OCI-M2 (cell line): Measurements from ENCODE around the gene LINGO4.

Experiments used
- DNase-seq: peaks from one replicate; lab custom pipeline; 2025; ENCODE audit not compliant: unreplicated experiment; lab: John Stamatoyannopoulos, UW

Gene LINGO4, protein sequence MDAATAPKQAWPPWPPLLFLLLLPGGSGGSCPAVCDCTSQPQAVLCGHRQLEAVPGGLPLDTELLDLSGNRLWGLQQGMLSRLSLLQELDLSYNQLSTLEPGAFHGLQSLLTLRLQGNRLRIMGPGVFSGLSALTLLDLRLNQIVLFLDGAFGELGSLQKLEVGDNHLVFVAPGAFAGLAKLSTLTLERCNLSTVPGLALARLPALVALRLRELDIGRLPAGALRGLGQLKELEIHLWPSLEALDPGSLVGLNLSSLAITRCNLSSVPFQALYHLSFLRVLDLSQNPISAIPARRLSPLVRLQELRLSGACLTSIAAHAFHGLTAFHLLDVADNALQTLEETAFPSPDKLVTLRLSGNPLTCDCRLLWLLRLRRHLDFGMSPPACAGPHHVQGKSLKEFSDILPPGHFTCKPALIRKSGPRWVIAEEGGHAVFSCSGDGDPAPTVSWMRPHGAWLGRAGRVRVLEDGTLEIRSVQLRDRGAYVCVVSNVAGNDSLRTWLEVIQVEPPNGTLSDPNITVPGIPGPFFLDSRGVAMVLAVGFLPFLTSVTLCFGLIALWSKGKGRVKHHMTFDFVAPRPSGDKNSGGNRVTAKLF

GRCh38 chr1:151805066-151805820 lies at the start of gene LINGO4:
TSS of gene LINGO4 (minus strand) at chr1:151805419. CDS start at chr1:151802704, 2,715 bp downstream.
- no peak for DNase-seq

- no peak for DNase-seq
Observed at GRCh38 chr1:151854658-151855057, 49.4 kb upstream of the LINGO4 start.

GRCh38 chr1:151853411-151853943 lies 48.3 kb upstream of the LINGO4 start, which contains the start of gene THEM5:
TSS of gene THEM5 (minus strand) at chr1:151853712. CDS start at chr1:151853565, 147 bp downstream.
- DNase-seq, result no peak

DNA sequence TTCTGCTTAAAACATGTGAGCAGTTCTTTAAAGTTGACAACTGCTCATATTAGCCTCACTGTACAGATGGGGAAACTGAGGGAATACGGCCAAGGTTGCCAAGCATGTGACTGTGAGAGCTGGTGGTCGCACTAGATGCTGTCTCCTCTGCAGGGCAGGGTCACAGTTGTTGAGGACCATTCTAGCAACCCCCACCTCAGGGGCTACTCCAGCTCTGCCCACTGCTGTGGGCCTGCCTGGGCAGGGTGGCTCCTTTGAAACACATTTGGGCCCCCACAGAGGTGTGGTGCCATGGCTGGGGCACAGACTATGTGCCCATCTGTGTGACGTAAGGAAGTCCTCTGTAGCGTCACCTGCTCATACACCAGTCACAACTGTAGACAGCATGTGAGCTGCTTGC lies 47.5 kb upstream of the LINGO4 start:
- no peak for DNase-seq

DNA sequence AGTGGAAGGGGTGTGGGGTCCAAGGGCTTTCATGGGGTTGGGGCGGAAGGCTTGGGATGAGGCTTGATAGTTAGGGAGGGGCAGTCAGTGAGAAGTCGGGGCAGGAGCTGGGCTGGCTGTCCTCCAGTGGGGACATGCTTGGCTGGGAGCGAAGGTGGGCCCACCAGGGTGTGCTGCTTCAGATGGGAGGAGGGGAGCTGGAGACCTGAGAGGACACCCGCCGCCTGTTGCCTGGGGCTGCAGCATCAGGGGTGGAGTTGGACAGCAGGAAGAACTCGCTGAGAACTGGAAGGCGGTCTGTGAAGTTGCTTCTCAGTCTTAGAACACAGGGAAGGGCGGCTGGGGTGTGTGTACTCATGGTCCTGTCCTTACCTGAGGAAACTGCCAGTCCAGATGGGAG lies 46.7 kb upstream of the LINGO4 start:
- DNase-seq, result no peak

- DNase-seq, result no peak
Observed at GRCh38 chr1:151849871-151850270, 44.7 kb upstream of the LINGO4 start.

DNA sequence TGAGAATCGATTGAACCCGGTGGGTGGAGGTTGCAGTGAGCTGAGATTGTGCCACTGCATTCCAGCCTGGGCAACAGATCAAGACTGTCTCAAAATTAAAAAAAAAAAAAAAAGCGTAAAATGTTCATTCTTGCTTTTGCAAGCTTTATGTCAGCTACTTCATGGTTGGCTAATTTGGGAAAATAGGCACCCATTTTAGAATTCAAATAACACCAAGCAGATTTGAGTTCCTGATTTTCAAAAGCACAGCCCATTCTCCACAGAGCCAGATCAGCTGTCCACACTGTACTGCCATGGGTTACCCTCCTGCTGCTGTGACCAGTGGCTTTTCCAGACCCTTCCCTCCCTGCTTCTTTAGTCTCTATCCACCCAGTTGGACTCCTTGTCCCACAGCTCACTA lies 43.9 kb upstream of the LINGO4 start:
- DNase-seq, result no peak

- no peak for DNase-seq
Observed at GRCh38 chr1:151847867-151848596, 42.8 kb upstream of the LINGO4 start.

DNA sequence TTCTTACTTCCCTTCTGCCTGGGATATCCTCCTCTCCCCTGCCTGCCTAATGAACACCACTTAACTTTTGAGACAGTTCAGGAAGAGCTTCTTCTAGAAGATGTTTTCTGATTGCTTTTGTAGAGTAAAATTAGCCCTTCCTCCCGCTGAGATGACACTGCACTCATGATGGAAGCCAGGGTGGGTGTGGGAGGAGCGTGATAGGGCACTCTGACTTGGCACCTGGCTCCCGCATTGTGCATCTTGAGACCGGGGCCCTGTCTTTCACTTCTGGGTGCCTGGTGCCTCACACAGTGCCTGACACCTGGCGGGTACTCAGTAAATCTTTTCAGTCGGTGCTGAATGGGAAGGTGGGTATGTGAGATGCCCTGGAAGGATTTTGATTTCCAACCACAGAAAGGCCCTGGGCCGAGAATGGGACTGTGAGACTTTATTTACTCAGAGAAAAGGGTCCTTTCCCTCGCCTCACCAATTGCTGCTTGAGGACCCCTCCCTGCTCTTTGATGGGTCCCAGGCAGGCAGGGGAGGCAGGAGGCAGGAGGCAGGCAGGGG lies 41.5 kb upstream of the LINGO4 start:
- DNase-seq, result no peak

DNA sequence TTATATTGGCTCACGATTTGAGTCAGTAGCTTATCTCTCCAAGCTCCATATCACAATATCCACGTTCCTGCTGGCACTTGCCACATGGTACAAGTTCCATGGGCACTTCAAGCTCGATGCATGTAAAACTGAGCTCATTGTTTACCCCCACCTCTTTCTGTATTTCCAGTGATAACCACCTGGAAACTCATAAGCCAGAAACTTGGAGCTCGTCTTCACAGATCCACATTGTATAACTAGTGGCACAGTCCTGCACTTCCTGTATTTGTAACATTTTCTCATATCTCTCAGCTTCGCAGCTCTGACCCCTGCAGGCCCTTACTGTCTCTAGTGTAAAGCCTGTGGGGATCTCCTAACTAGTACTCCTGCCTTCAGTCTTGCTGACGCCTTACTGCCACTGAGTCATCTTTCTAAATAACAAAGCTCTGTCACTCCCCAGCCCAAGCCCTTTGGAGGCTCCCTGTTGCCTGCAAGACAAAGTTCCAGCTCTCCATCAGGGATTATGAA lies 40.9 kb upstream of the LINGO4 start:
- peak; percentile 9 for DNase-seq

- DNase-seq, result no peak
Observed at GRCh38 chr1:151843398-151843797, 38.2 kb upstream of the LINGO4 start.

- no peak for DNase-seq
Observed at GRCh38 chr1:151841141-151841540, 35.9 kb upstream of the LINGO4 start.

DNA sequence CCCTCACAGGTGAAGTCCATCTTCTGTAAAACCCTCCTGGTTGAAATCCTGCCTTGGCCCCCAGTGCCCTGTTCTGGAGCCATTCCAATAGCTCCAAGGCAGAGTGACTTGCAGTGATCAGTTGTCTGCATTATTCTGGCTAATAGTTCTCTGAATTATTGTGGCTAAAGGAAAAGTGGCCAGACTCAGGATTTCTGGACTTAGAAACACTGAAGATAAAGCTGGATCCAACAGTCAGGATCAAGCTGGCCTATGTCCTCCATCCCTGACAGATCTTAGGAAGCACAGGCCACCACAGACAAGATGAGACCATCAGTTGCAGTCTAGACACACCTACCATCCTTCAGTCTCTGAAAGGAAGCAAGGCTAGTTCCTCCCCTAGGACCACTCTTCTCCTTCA lies 35.2 kb upstream of the LINGO4 start:
- no peak for DNase-seq

DNA sequence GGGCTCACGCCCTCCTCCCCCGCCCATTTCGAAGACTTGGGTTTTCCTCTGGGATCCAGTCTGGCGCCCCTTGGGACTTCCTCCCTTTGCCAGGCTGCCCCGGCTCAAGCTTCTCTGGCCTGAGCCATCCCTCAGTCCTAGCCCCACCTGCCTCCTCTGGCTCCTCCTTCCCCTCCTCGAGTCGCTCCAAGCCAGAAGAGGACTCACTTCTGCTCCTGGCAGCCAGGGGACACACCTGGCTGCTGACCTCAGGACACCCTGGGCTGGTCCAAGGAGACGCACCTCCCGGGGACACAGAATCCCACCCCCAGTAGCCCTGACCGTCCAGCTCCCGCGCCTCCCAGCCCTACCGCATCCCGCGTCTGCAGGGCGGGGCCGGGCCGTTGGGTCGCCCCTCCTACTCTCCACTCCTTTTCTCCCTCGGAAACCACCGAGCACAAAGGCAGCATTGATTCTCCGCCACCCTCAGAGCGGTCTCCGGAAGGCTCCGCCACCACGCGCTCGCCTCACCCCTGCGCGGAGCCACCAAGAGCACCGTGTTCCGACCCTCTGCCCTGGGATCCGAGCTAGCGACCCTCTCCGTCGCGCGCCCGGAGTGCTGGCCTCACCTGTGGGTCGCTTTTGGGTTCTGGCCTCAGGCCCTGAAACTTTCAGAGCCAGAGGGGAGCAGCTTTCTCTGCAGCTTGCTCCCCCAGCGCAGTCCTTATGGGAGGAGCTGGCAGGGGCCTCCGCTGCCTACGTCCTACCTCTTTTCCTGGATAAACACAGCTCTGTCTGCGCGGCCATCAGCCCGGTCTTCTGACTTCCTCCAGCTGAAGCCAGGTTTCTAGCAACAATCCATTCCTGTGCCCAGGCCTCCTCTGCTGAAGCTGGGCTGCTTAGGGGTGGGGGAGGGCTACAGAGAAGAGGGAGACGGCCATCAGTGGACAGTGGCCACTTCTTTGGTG lies 34.5 kb upstream of the LINGO4 start, which contains the start of gene C2CD4D:
Gene C2CD4D (minus strand): TSS at position 364 of the 947 bp plus-strand sequence. CDS start 831 bp downstream, outside the sequence.
- DNase-seq, result no peak

DNA sequence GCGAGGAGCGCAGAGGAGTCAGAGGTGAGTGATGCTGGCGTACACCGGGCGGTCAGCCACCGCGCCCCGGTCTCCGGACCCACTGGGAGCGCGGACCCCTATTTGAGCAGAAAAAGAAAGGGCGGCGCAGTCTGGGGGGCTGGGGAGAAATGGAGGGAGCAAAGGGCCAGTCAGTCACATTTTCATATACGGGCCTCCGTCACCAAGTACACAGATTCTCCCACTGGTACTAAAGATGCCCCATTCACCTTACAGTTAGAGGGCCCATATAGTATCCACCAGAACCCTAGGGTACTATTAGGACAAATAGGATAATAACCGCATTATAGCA lies 33.8 kb upstream of the LINGO4 start:
- DNase-seq, result no peak

GRCh38 chr1:151838222-151839081 lies 33.2 kb upstream of the LINGO4 start:
- DNase-seq, result no peak

- DNase-seq, result no peak
Observed at GRCh38 chr1:151837884-151838221, 32.6 kb upstream of the LINGO4 start.

- DNase-seq, result no peak
Observed at GRCh38 chr1:151837197-151837596, 32.0 kb upstream of the LINGO4 start.
